Caco-2 (cell line): Measurements from ENCODE around the gene PKP3. TPM values are rescaled to one million over a fixed set of nuclear protein-coding genes. Genes with fewer than 3 reads are reported as not detected.

Experiments
- BruUV-seq: library from RNA; stranded (reverse); fragments of 400-500 nt; replicated peaks from 2 replicates; lab custom pipeline; 2021; lab: Mats Ljungman, UMichigan
- CTCF ChIA-PET: fragments of 300-600 bp; sonication (Branson Sonifier 250); formaldehyde crosslinking; loops from one replicate; lab custom pipeline; 2022; ENCODE audit warnings: antibody characterized with exemption; lab: Charles Lee
- POLR2A ChIA-PET: fragments of 300-600 bp; sonication (Branson Sonifier 250); formaldehyde crosslinking; loops from one replicate; lab custom pipeline; 2022; ENCODE audit warnings: antibody characterized with exemption; lab: Charles Lee
- DNase-seq, 2 experiments: peaks; one replicate each; pipeline versions ENCODE4 v3.0.0 to v3.0.0-alpha.2; 2020 to 2022
- H3K27me3 ChIP-seq: replicated peaks from 2 replicates; pipeline ENCODE4 v1.6.0; 2011; ENCODE audit warnings: low read length; ENCODE audit not compliant: control insufficient read depth, insufficient read depth
- H3K36me3 ChIP-seq: 2 replicates; pipeline ENCODE4 v1.5.1; 2011; ENCODE audit warnings: low read length; ENCODE audit not compliant: control insufficient read depth, insufficient read depth
- H3K4me1 ChIP-seq: fragments of 250-450 bp; sonication (Bioruptor Pico); 2 replicates; pipeline ENCODE4 v1.5.1; 2020; ENCODE audit warnings: mild to moderate bottlenecking
- H3K4me3 ChIP-seq: 2 replicates; pipeline ENCODE4 v1.5.1; 2011; ENCODE audit warnings: low read depth, mild to moderate bottlenecking, control low read depth, low read length
- H3K9me3 ChIP-seq: fragments of 250-450 bp; sonication (Bioruptor Pico); 2 replicates; pipeline ENCODE4 v1.5.1; 2020; ENCODE audit warnings: mild to moderate bottlenecking, moderate library complexity
- H3K27ac Mint-ChIP-seq: one replicate; pipeline ENCODE4 v1.8.0; 2022; ENCODE audit warnings: mixed read lengths; ENCODE audit not compliant: unreplicated experiment
- H3K27me3 Mint-ChIP-seq: one replicate; pipeline ENCODE4 v1.8.0; 2022; ENCODE audit warnings: mixed read lengths; ENCODE audit not compliant: insufficient read depth, unreplicated experiment
- H3K36me3 Mint-ChIP-seq: one replicate; pipeline ENCODE4 v1.8.0; 2022; ENCODE audit warnings: mild to moderate bottlenecking, mixed read lengths; ENCODE audit not compliant: insufficient read depth, unreplicated experiment
- H3K4me1 Mint-ChIP-seq: one replicate; pipeline ENCODE4 v1.8.0; 2022; ENCODE audit warnings: low read depth, mixed read lengths; ENCODE audit not compliant: unreplicated experiment
- H3K4me3 Mint-ChIP-seq: one replicate; pipeline ENCODE4 v1.8.0; 2022; ENCODE audit warnings: mild to moderate bottlenecking, moderate library complexity, mixed read lengths; ENCODE audit not compliant: unreplicated experiment
- H3K9me3 Mint-ChIP-seq: one replicate; pipeline ENCODE4 v1.8.0; 2022; ENCODE audit warnings: mixed read lengths; ENCODE audit not compliant: unreplicated experiment
- CTCF ChIP-seq, 2 experiments: fragments of 200-600 bp in 1 of 2; IDR thresholded peaks; 1 replicate in 1 of 2; 2 replicates in 1 of 2; pipeline versions ENCODE4 v1.5.1 to v1.8.0; 2011 to 2022; ENCODE audit warnings: antibody characterized with exemption in 1 of 2, control low read depth in 1 of 2, inconsistent platforms in 1 of 2, low read depth in 1 of 2, low read length in 1 of 2, mild to moderate bottlenecking in 1 of 2, moderate library complexity in 1 of 2; ENCODE audit not compliant: insufficient read depth in 1 of 2, severe bottlenecking in 1 of 2, unreplicated experiment in 1 of 2
- intact Hi-C: fragments of 100-400 bp; cut with micrococcal nuclease; formaldehyde crosslinking; loops from one replicate; pipeline ENCODE4 v1.10.0; 2022; ENCODE audit not compliant: unreplicated experiment
- total RNA-seq: library from RNA; stranded (reverse); gene quantifications from 2 replicates; pipeline ENCODE4 v1.2.3, GENCODE V29; 2022

PKP3 gene
- total RNA-seq, 1 experiment from 2014 or later = 149 TPM

- Mint-ChIP-seq H3K27ac (peak overlapping the region; percentile 65), H3K4me1 (no peaks in the 10 kb centered on the region), H3K4me3 (no peak overlapping the region), H3K27me3 (no peaks in the 10 kb centered on the region), H3K36me3 (peaks cover 74% of the 10 kb centered on the region), H3K9me3 (no peaks in the 10 kb centered on the region)
- H3K9me3 ChIP-seq = peaks cover 3% of the 10 kb centered on the region; the same call in 1 of the 2 replicates
- BruUV-seq = no TSS peak
- no peak for DNase-seq
- no peaks in the 10 kb centered on the region for H3K27me3 ChIP-seq
- peaks cover 9% of the 10 kb centered on the region for H3K4me1 ChIP-seq
- peaks cover 5% of the 10 kb centered on the region for H3K36me3 ChIP-seq
- H3K4me3 ChIP-seq = no peak overlapping the region
- intact Hi-C loops = no loop called here
- POLR2A ChIA-PET = no interaction called here
- no peak for TF ChIP-seq CTCF (IDR thresholded peaks at IDR 0.05; ENCODE audit: insufficient read depth in 1 of 2, low read depth in 1 of 2, low read length in 1 of 2, severe bottlenecking in 1 of 2, unreplicated experiment in 1 of 2)
- CTCF ChIA-PET = no interaction called here
Measured at GRCh38 chr11:405323-405953, 11.4 kb downstream of the PKP3 start.

- H3K4me1 ChIP-seq = peaks cover 9% of the 10 kb centered on the region
- no peak overlapping the region for H3K4me3 Mint-ChIP-seq
- POLR2A ChIA-PET = no interaction called here
- no peak for TF ChIP-seq CTCF (IDR thresholded peaks at IDR 0.05; ENCODE audit: insufficient read depth in 1 of 2, low read depth in 1 of 2, low read length in 1 of 2, severe bottlenecking in 1 of 2, unreplicated experiment in 1 of 2)
- CTCF ChIA-PET = interaction anchor here (0.6 to 1.5 kb wide), 3 partner anchors 11 to 534 kb away, joined by 3 to 8 read pairs (median 3); partner anchors contain the start of gene PTDSS2
- H3K27me3 ChIP-seq = no peaks in the 10 kb centered on the region
- no peak overlapping the region for H3K4me3 ChIP-seq
- H3K36me3 ChIP-seq = peaks cover 5% of the 10 kb centered on the region
- TSS peak; percentile 91 for BruUV-seq
- H3K4me1 Mint-ChIP-seq = no peaks in the 10 kb centered on the region
- H3K9me3 ChIP-seq = peaks cover 3% of the 10 kb centered on the region; the same call in 1 of the 2 replicates
- peaks cover 74% of the 10 kb centered on the region for H3K36me3 Mint-ChIP-seq
- H3K9me3 Mint-ChIP-seq = no peaks in the 10 kb centered on the region
- intact Hi-C loops = no loop called here
- H3K27ac Mint-ChIP-seq = no peak overlapping the region
- no peaks in the 10 kb centered on the region for H3K27me3 Mint-ChIP-seq
- DNase-seq = no peak
Measured at GRCh38 chr11:405954-406795, 12.2 kb downstream of the PKP3 start.
